Activated CD8-positive, alpha-beta memory T cell treated with anti-CD3 and anti-CD28 coated beads, Interleukin-2, amount 50 U/mL, for 24 hours (primary cell): ENCODE measurements around the gene LPO.

Source experiments
- DNase-seq: peaks from one replicate; pipeline ENCODE4 v3.0.0-alpha.2; 2020; ENCODE audit errors: extremely low read depth

The LPO gene

DNA sequence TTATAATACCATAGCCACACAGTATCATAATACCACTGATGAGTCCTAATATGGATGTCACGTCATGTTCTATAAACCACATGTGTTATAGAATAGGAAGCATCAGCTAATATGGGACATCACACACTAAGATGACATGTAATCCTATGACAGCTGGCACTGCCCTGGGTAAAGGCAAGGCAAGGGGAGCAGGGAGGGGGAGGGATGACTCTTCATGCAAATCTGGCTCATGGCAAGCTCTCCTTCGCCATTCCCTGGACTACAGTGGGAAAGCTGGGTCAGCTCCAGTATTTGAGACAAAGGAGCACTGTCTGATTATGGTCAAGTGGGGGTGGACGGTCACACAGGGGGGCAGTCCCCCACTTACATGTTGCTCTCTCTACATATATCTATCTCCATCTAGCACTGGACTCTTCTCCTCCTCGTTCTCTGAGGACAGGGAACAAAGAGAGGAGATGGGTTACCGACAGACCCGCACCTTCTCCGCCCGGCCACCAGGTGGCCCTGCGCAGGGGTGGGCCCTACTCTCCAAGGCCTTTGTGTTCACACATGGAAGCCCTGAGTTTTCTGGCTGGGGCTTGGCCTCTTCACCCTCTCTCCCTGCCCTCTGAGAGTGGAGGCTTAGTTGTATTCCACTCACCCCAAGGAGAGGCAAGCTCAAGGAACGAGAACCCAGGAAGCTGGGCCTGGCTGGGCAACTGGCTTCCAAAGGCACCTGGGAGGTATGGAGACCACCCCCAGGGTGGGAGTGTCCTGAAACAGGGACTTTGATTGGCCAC lies 65.8 kb downstream of the LPO start:
- peak; percentile 27 for DNase-seq

DNA sequence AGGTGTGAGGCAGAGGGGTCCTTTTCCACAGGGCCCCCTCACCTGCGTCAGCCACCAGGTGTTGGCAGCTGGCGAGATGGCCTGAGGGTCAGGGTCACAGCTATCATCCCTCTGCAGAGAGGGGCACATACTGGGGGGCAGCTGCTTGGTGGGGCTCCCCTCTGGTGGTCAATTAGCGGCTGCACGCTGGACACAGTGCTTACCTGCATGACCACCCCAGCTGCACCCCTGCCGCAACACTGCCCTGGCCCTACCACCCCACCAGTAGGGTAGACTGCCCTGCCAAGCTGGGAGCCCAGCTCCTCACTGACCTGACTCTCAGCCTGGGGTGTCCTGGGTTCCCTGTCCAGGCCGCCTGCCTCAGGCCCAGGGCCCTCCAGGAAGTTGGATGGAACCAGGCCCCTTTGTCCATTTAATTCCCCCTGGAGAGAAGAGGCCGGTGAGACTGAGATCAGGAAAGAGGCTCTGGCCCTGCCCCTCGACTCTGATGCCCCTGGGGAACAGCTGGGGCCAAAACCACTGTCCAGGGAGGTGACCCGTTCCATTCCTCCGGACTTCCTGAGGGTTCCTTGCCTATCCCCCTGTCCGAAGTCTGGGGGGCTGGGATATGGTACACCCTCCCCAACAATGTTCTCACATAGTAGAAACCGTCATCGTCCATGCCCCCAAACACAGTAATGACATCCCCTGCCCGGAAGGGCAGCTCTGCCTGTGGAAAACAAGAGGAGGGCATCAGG lies 66.5 kb downstream of the LPO start:
- DNase-seq: no peak

- no peak for DNase-seq
Measured at GRCh38 chr17:58305626-58306025, 67.2 kb downstream of the LPO start.

DNA sequence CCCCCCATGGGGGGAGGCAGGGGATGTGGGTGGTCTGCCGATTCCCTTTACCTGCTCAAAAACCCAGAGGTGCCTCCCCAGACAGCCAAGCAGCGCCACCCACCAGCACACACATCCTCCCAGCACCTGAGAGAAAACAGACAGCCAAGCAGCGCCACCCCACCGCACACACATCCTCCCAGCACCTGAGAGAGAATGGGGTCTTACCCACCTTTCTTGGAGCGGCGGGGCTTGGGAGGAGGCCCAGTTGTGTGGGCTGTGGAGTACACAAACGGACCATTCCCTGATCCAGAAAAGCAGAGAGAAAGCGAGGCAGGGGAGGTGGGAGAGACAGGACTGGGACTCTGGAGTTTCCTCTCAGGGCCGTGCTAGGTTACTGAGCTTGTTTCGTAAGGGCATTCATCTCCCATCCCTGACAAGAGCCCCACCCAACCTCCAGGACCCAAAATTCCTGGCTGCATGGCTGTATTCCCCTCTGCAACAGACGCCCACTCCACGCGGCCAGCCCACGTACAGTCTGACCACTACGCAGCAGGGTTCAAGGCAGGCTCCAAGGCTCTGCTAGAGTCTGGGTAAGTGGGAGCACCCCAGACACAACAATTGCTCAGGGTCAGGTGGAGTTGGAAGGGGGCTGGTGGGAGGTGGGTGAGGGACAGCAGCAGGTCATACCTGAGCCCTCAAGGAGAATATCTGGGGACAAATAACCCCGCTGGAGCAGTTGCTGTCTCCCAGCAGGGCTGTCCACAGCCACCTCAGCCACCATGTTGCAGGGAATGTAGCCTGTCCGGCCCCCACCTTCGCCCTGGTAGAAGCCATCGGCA lies 68.0 kb downstream of the LPO start:
- DNase-seq: no peak

DNA sequence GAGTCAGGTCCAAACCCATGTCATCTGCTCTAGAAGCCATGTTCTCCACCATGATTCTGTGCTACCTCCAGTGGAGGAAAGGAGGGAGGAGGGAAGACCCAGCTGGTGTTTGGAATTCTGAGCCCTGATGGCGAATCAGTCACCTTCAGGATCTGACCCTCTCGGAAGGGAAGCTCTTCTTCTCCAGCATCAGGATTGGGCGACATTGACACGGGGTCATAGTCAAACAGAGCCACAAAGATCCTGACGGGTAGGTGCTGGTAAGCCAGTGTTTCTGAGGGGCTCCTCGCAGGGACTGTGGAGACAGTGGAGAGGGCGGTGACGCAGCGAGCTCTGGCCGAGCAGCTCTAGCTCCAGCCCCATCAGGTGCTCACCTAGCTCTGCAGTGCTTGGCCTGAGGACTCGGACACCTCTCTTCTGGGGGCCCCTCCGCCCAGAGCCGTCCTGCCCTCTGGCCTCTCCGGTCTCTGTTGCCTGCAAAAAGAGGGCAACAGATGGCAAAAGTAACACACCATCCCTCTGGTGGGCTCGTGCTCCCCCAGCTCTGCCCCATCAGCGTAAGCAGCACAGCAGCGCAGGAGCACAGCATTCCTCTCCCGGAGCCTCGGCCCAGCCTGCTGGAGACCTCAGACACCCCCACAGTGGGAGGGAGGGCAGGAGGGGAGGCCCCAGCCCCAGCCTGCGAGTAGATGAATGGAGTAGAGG lies 69.2 kb downstream of the LPO start:
- DNase-seq: no peak

DNA sequence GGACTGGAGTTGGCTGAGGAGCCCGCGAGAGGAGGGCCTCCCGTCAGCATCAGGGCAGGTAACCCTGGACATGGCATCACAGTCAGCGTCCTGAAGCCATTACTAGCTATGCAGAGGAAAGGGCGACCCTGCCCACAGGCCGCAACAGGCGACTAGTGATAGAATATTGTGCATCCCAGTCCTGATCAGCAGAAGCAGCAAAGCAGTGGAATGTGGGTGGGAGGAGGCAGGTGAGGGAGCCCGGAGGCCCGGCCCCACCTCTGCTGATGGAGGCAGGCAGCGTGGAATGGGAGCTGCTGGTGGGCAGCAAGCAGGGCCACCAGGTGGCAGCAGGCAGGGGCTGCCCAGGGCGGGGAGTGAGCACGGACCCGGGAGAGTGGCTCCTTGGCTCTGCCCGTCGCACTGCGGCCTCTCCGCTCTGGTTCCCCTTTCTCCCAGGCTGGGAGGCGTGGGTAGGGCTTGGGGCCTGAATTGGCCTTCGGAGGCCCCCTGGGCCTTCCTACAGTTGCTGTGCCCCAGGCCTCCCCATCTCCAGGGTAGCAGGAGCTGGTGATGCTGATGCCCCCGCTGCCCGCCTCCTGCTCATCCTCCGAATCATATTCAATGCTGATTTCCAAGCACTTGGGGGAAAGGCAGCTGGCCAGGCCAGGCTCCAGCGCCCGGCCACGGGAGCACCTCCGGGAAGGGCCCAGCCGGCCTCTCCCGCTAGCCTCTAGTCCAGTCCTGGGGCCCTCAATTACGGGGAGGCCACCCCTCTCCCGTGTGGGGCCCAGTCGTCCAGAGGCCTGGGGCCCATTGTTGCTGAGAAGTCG lies 70.0 kb downstream of the LPO start:
- no peak for DNase-seq

GRCh38 chr17:58308985-58309917 lies 70.9 kb downstream of the LPO start:
- DNase-seq: no peak

GRCh38 chr17:58309918-58310259 lies 71.5 kb downstream of the LPO start:
- DNase-seq: no peak

- DNase-seq: no peak
Measured at GRCh38 chr17:58310511-58311428, 72.4 kb downstream of the LPO start.

- DNase-seq: no peak
Measured at GRCh38 chr17:58311429-58311894, 73.1 kb downstream of the LPO start.

DNA sequence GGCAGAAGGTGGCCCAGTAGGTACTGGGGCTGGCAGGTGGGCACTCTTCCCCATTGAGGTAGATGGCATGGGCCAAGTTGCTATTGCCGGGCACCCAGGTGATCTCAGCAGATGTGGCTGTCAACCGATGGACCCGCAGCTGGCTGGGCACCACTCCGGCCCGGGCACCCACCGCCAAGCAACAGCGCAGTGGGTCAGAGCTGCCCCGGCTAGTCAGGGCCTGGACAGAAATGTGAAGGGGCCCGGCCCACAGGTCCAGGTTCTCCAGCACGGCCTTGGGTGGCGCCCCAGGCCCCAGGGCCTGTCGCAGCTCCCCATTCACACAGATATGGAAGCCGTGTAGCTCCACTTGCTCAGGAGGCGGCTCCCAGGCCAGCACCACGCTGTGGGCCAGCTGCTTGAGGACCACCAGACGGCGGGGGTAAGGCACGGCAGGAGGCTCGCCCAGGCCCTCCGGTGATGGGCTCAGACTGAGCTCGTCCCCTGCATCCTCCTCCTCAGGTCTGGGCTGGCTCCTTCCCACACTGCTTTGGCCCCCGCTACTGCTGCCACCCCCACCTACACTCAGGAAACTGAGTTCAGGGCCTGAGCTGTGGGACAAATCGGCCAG lies 73.7 kb downstream of the LPO start:
- no peak for DNase-seq

GRCh38 chr17:58312829-58313228 lies 74.4 kb downstream of the LPO start:
- no peak for DNase-seq

- no peak for DNase-seq
Measured at GRCh38 chr17:58313815-58314705, 75.7 kb downstream of the LPO start.

GRCh38 chr17:58314706-58315015 lies 76.3 kb downstream of the LPO start:
- no peak for DNase-seq

GRCh38 chr17:58315281-58315711 lies 76.9 kb downstream of the LPO start:
- DNase-seq: no peak

DNA sequence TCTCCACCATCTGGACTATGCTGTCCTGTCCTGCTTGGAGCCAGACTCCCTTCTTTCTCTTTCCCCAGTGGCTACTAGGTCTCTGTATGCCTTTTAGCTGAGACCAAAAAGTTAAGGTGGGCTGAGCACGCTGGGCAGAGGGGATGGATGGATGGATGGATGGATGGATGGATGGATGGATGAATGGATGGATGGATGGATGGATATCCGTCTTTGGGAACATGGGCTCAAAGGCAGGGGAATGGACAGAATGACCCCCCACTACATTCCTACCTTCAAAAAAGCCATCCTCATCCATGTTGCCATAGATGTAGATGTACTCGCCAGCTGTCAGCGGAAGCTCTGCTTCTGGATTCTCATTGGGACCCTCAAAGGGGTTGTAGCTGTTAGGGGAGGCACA lies 77.4 kb downstream of the LPO start:
- DNase-seq: no peak

DNA sequence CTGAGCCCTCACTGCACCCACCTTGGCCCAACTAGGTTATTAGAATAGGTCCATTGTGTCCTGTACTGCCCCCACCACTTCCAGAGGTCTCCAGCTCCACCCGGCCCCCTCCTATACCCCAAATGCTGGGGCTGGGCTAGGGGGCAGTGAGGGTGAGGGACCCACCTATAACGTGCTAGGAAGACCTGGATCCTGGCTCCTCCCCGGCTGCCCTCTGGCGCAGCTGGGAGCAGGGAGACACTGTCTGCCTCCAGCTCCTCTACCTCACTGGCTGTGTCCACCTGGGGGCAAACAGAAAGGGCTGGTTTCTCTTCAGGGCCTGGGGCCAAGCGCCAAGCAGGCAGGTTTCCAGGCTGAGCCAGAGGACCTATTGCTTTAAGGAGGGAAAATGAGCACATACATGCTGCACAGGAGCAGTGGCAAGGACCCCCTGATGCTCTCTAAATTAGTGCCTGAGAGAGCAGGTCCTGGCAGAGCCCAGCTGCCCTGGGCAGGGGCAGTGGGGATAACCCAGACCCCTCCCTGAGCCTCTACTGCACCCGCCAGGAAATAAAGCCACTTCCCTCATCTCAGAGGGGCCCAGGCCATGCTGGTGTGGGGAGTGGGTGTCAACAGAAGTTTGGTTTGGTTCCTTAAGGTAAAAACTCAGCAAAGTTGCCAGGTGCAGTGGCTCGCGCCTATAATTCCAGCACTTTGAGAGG lies 78.0 kb downstream of the LPO start:
- DNase-seq: no peak
